Measurements from ENCODE around the gene EIF1.
A peak's percentile ranks its signal among the peaks of the same experiment; 100 is the strongest.

EIF1 gene

GRCh38 chr17:41723801-41724475 lies 35.3 kb downstream of the EIF1 start:
- Histone ChIP-seq H2BK12ac (ENCODE audit: low read length) (no peak overlapping the region), H3K27me3 (ENCODE audit: control insufficient read depth in 3 of 3, insufficient read depth in 3 of 3, low read depth in 1 of 3, low read length in 3 of 3) (no peaks in the 10 kb centered on the region), H3K4ac (ENCODE audit: low read length) (no peak overlapping the region), H3K23ac (ENCODE audit: low read depth, low read length, poor library complexity) (peak overlapping the region; percentile 23), H2BK5ac (ENCODE audit: low read length) (peak overlapping the region; percentile 57), H3K79me1 (ENCODE audit: low read depth, low read length) (no peaks in the 10 kb centered on the region), H3K27ac (replicated peaks; ENCODE audit: low read length) (no peak overlapping the region), H4K8ac (ENCODE audit: low read depth, low read length) (no peak overlapping the region), H3K14ac (ENCODE audit: low read length) (no peak overlapping the region), H2BK120ac (ENCODE audit: low read depth, low read length) (no peak overlapping the region), H3K36me3 (replicated peaks in 1 of 2; ENCODE audit: control insufficient read depth in 2 of 2, insufficient read depth in 2 of 2, low read length in 2 of 2) (no peaks in the 10 kb centered on the region), H3K9ac (ENCODE audit: low read depth, low read length, poor library complexity) (no peak overlapping the region), H4K91ac (ENCODE audit: low read depth, low read length, poor library complexity) (no peak overlapping the region), H3K9me3 (replicated peaks in 1 of 2; ENCODE audit: control insufficient read depth in 2 of 2, insufficient read depth in 1 of 2, low read depth in 1 of 2, low read length in 2 of 2) (no peaks in the 10 kb centered on the region), H3K4me3 (ENCODE audit: low read length in 2 of 2) (no peak overlapping the region), H2AFZ (ENCODE audit: low read length) (no peak overlapping the region), H2BK15ac (ENCODE audit: low read length) (no peak overlapping the region), H2AK5ac (ENCODE audit: low read depth, low read length) (peak overlapping the region; percentile 15), H3K18ac (ENCODE audit: low read length) (peak overlapping the region; percentile 2), H3K4me1 (ENCODE audit: control insufficient read depth in 2 of 2, insufficient read depth in 1 of 2, low read depth in 1 of 2, low read length in 2 of 2) (no peaks in the 10 kb centered on the region), H3K4me2 (ENCODE audit: insufficient read depth, low read length, poor library complexity, severe bottlenecking) (no peak overlapping the region)
- WGBS, 2 donors (ENCODE audit: extremely low coverage in 2 of 2, insufficient read length in 2 of 2, insufficient replicate concordance in 1 of 2): no CpG with 5 or more reads among the region's 12 CpGs
- no peak for DNase-seq (ENCODE audit: low spot score)

DNA sequence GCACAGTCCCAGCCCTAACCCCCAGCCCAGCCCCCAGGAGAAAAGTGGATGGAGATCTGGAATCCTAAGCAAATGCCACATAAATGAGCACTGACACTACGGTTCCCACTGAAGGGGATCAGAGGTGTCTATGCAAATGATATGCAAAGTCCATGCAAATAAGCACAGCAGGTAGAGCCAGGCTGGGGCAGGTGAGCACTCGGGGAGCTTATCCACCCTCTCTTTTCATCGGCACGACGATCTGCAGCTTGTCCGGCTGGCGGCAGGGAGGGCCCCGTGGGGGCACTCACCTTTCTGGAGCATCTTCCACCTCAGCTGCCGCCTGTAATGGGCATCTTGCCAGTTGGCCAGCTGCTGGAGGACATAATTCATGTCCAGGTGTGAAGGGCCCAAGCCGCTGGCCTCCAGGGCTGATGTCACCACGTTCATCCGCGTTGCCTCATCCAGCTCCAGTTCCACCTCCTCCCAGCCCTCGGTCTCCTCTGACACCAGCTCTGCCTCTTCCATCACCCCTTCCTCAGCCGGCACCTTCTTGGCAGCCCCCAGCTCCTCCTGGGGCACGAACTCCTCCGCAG lies 35.9 kb downstream of the EIF1 start:
- Histone ChIP-seq H4K91ac (ENCODE audit: low read depth, low read length, poor library complexity) (no peak overlapping the region), H3K36me3 (replicated peaks in 1 of 2; ENCODE audit: control insufficient read depth in 2 of 2, insufficient read depth in 2 of 2, low read length in 2 of 2) (no peaks in the 10 kb centered on the region), H2BK120ac (ENCODE audit: low read depth, low read length) (no peak overlapping the region), H3K27me3 (ENCODE audit: control insufficient read depth in 3 of 3, insufficient read depth in 3 of 3, low read depth in 1 of 3, low read length in 3 of 3) (no peaks in the 10 kb centered on the region), H2BK12ac (ENCODE audit: low read length) (no peak overlapping the region), H3K18ac (ENCODE audit: low read length) (no peak overlapping the region), H3K4me3 (ENCODE audit: low read length in 2 of 2) (no peak overlapping the region), H3K9me3 (replicated peaks in 1 of 2; ENCODE audit: control insufficient read depth in 2 of 2, insufficient read depth in 1 of 2, low read depth in 1 of 2, low read length in 2 of 2) (no peaks in the 10 kb centered on the region), H4K8ac (ENCODE audit: low read depth, low read length) (no peak overlapping the region), H3K4me1 (ENCODE audit: control insufficient read depth in 2 of 2, insufficient read depth in 1 of 2, low read depth in 1 of 2, low read length in 2 of 2) (no peaks in the 10 kb centered on the region), H3K79me1 (ENCODE audit: low read depth, low read length) (no peaks in the 10 kb centered on the region), H2AFZ (ENCODE audit: low read length) (no peak overlapping the region), H3K14ac (ENCODE audit: low read length) (no peak overlapping the region), H3K9ac (ENCODE audit: low read depth, low read length, poor library complexity) (peak overlapping the region; percentile 5), H3K4ac (ENCODE audit: low read length) (no peak overlapping the region), H2BK5ac (ENCODE audit: low read length) (peak overlapping the region; percentile 57), H2AK5ac (ENCODE audit: low read depth, low read length) (no peak overlapping the region), H3K27ac (replicated peaks; ENCODE audit: low read length) (no peak overlapping the region), H3K4me2 (ENCODE audit: insufficient read depth, low read length, poor library complexity, severe bottlenecking) (no peak overlapping the region), H2BK15ac (ENCODE audit: low read length) (no peak overlapping the region), H3K23ac (ENCODE audit: low read depth, low read length, poor library complexity) (no peak overlapping the region)
- no CpG with 5 or more reads among the region's 17 CpGs for WGBS, 2 donors (ENCODE audit: extremely low coverage in 2 of 2, insufficient read length in 2 of 2, insufficient replicate concordance in 1 of 2)
- DNase-seq (ENCODE audit: low spot score): no peak

DNA sequence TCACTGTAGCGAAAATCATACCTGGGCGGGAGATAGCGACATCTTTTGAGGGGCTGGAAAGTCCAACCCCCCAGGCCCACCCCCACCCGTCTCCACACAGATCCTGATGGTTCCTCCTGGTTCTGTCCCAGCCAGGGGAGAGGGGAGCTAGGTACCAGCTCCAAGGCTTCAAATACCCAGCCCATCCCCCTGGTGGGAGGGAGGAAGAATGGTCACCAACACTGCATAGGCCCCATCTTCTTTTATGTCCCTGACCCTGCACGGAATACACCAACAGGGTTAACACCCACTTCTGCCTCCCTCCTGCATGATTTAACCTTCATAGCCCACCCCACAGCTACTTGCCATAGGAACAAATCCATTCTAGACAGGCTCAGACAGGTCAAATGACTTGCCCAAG lies 36.4 kb downstream of the EIF1 start:
- H3K9ac ChIP-seq (ENCODE audit: low read depth, low read length, poor library complexity): no peak overlapping the region
- H3K14ac ChIP-seq (ENCODE audit: low read length): no peak overlapping the region
- no peaks in the 10 kb centered on the region for H3K79me1 ChIP-seq (ENCODE audit: low read depth, low read length)
- H3K9me3 ChIP-seq (replicated peaks in 1 of 2; ENCODE audit: control insufficient read depth in 2 of 2, insufficient read depth in 1 of 2, low read depth in 1 of 2, low read length in 2 of 2): no peaks in the 10 kb centered on the region
- H3K18ac ChIP-seq (ENCODE audit: low read length): no peak overlapping the region
- H3K4me2 ChIP-seq (ENCODE audit: insufficient read depth, low read length, poor library complexity, severe bottlenecking): no peak overlapping the region
- DNase-seq (ENCODE audit: low spot score): no peak
- H3K23ac ChIP-seq (ENCODE audit: low read depth, low read length, poor library complexity): no peak overlapping the region
- no peak overlapping the region for H2BK5ac ChIP-seq (ENCODE audit: low read length)
- no peaks in the 10 kb centered on the region for H3K36me3 ChIP-seq (replicated peaks in 1 of 2; ENCODE audit: control insufficient read depth in 2 of 2, insufficient read depth in 2 of 2, low read length in 2 of 2)
- H2BK12ac ChIP-seq (ENCODE audit: low read length): no peak overlapping the region
- no peak overlapping the region for H2AFZ ChIP-seq (ENCODE audit: low read length)
- no peak overlapping the region for H4K91ac ChIP-seq (ENCODE audit: low read depth, low read length, poor library complexity)
- no peaks in the 10 kb centered on the region for H3K4me1 ChIP-seq (ENCODE audit: control insufficient read depth in 2 of 2, insufficient read depth in 1 of 2, low read depth in 1 of 2, low read length in 2 of 2)
- no CpG with 5 or more reads among the region's 5 CpGs for WGBS, 2 donors (ENCODE audit: extremely low coverage in 2 of 2, insufficient read length in 2 of 2, insufficient replicate concordance in 1 of 2)
- H3K27ac ChIP-seq (replicated peaks; ENCODE audit: low read length): no peak overlapping the region
- no peak overlapping the region for H3K4ac ChIP-seq (ENCODE audit: low read length)
- no peak overlapping the region for H2BK15ac ChIP-seq (ENCODE audit: low read length)
- H3K27me3 ChIP-seq (ENCODE audit: control insufficient read depth in 3 of 3, insufficient read depth in 3 of 3, low read depth in 1 of 3, low read length in 3 of 3): no peaks in the 10 kb centered on the region
- no peak overlapping the region for H3K4me3 ChIP-seq (ENCODE audit: low read length in 2 of 2)
- H2AK5ac ChIP-seq (ENCODE audit: low read depth, low read length): no peak overlapping the region
- no peak overlapping the region for H4K8ac ChIP-seq (ENCODE audit: low read depth, low read length)
- H2BK120ac ChIP-seq (ENCODE audit: low read depth, low read length): no peak overlapping the region

DNA sequence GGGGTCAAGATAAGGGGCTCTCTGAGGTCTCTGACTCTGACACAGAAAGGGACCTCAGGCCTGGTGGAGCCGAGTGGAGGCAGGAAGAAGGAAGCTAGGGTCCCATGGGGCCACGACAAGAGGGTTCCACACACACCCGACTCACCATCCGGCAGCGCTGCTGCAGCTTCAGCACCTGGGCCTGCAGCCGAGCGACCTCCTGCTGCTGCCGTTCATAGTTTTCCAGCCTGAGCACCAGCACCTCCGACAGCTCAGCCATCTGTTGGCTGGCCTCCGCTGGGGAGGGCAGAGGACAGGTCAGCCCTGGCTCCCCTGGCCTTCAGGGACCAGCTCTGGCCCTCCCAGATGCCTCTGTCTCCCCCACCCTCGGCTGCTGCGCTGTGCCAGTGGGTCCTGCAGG lies 39.4 kb downstream of the EIF1 start:
- no peak overlapping the region for H4K8ac ChIP-seq (ENCODE audit: low read depth, low read length)
- no peak overlapping the region for H2BK12ac ChIP-seq (ENCODE audit: low read length)
- peak overlapping the region; percentile 91 for H2AK5ac ChIP-seq (ENCODE audit: low read depth, low read length)
- peak overlapping the region in 1 of 2 donors; percentile 60 for H3K4me3 ChIP-seq (ENCODE audit: low read length in 2 of 2)
- no peaks in the 10 kb centered on the region for H3K9me3 ChIP-seq (replicated peaks in 1 of 2; ENCODE audit: control insufficient read depth in 2 of 2, insufficient read depth in 1 of 2, low read depth in 1 of 2, low read length in 2 of 2)
- no peak overlapping the region for H2BK15ac ChIP-seq (ENCODE audit: low read length)
- H3K36me3 ChIP-seq (replicated peaks in 1 of 2; ENCODE audit: control insufficient read depth in 2 of 2, insufficient read depth in 2 of 2, low read length in 2 of 2): no peaks in the 10 kb centered on the region
- H2AFZ ChIP-seq (ENCODE audit: low read length): no peak overlapping the region
- H3K4me1 ChIP-seq (ENCODE audit: control insufficient read depth in 2 of 2, insufficient read depth in 1 of 2, low read depth in 1 of 2, low read length in 2 of 2): no peaks in the 10 kb centered on the region
- no peak overlapping the region for H3K9ac ChIP-seq (ENCODE audit: low read depth, low read length, poor library complexity)
- no peak overlapping the region for H3K23ac ChIP-seq (ENCODE audit: low read depth, low read length, poor library complexity)
- no peak overlapping the region for H2BK120ac ChIP-seq (ENCODE audit: low read depth, low read length)
- no peak overlapping the region for H3K4ac ChIP-seq (ENCODE audit: low read length)
- peak overlapping the region; percentile 4 for H3K14ac ChIP-seq (ENCODE audit: low read length)
- no peak for DNase-seq (ENCODE audit: low spot score)
- H4K91ac ChIP-seq (ENCODE audit: low read depth, low read length, poor library complexity): no peak overlapping the region
- H3K27ac ChIP-seq (replicated peaks; ENCODE audit: low read length): no peak overlapping the region
- H3K18ac ChIP-seq (ENCODE audit: low read length): peak overlapping the region; percentile 20
- H3K79me1 ChIP-seq (ENCODE audit: low read depth, low read length): no peaks in the 10 kb centered on the region
- peaks cover 0 to 10% (median 0%) of the 10 kb centered on the region in 3 experiments for H3K27me3 ChIP-seq (ENCODE audit: control insufficient read depth in 3 of 3, insufficient read depth in 3 of 3, low read depth in 1 of 3, low read length in 3 of 3)
- WGBS, 2 donors (ENCODE audit: extremely low coverage in 2 of 2, insufficient read length in 2 of 2, insufficient replicate concordance in 1 of 2): no CpG with 5 or more reads among the region's 12 CpGs
- no peak overlapping the region for H3K4me2 ChIP-seq (ENCODE audit: insufficient read depth, low read length, poor library complexity, severe bottlenecking)
- H2BK5ac ChIP-seq (ENCODE audit: low read length): no peak overlapping the region
